ENCODE data around the gene KIFAP3. TPM values are rescaled to one million over a fixed set of nuclear protein-coding genes. Genes with fewer than 3 reads are reported as not detected.

Gene KIFAP3
- total and polyA plus RNA-seq, 4 experiments from 2014 or later = 16.1 to 22.2 (median 18.5) TPM

DNA sequence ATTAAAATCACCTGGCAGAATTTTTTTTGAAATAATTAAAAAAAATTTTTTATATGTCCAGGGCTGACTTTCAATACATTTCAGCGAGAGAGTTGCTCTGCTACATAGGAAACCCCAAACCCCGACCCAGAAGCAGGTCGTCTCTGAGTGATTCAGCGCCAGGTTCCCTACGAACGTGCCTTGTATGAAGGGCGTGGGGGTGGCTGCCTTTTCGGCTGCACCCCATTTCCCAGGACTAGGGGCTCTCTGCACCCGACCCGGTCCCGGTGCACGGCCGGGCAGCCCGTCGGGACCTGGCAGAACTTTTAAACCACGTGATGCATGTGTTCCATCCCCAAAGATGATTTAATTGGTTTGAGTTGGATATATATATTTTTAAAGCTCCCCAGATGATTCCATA lies 165.0 kb downstream of the KIFAP3 start:
- ChIA-PET POLR2A (ENCODE audit: partially characterized antibody) (interaction anchor here (1.6 to 5.1 kb wide), 2 partner anchors 17 to 165 kb away, joined by 5 to 59 read pairs; partner anchors contain the start of genes KIFAP3 and SCYL3), CTCF (ENCODE audit: partially characterized antibody) (interaction anchor here (1.1 to 1.5 kb wide), 2 partner anchors 16 to 19 kb away, joined by 4 read pairs; partner anchors contain the start of gene SCYL3)
- Mint-ChIP-seq H3K4me3 (no peak overlapping the region), H3K9me3 (peaks cover 0 to 5% (median 2%) of the 10 kb centered on the region in 8 donors), H3K27me3 (no peaks in the 10 kb centered on the region), H3K36me3 (no peaks in the 10 kb centered on the region), H3K27ac (peak overlapping the region in 6 of 7 donors; percentile 5 to 94 (median 84)), H3K4me1 (peaks cover 7 to 24% (median 16%) of the 10 kb centered on the region in 4 donors)
- Histone ChIP-seq H3K4me3 (ENCODE audit: low read length in 2 of 2) (no peak overlapping the region), H3K36me3 (ENCODE audit: insufficient read depth, low read length) (no peaks in the 10 kb centered on the region), H3K27ac (ENCODE audit: low read depth, low read length) (peak overlapping the region; percentile 31), H3K27me3 (ENCODE audit: insufficient read depth, low read length) (no peaks in the 10 kb centered on the region), H3K4me1 (ENCODE audit: insufficient read depth, low read length) (peaks cover 16% of the 10 kb centered on the region), H3K9me3 (ENCODE audit: control insufficient read depth in 1 of 2, low read length in 2 of 2) (no peaks in the 10 kb centered on the region)
- intact Hi-C loops (cut with micrococcal nuclease) = loop anchor here (2.0 kb wide), 1 partner anchor 19 kb away; no protein-coding TSS in a partner anchor
- DNase-seq = no peak

GRCh38 chr1:169906938-169907337 lies 167.6 kb downstream of the KIFAP3 start:
- H3K4me1 Mint-ChIP-seq = peaks cover 17 to 48% (median 31%) of the 10 kb centered on the region in 4 donors
- Histone ChIP-seq H3K36me3 (ENCODE audit: insufficient read depth, low read length) (no peaks in the 10 kb centered on the region), H3K27ac (ENCODE audit: low read depth, low read length) (no peak overlapping the region), H3K27me3 (ENCODE audit: insufficient read depth, low read length) (no peaks in the 10 kb centered on the region), H3K4me1 (ENCODE audit: insufficient read depth, low read length) (peaks cover 36% of the 10 kb centered on the region), H3K9me3 (ENCODE audit: control insufficient read depth in 1 of 2, low read length in 2 of 2) (no peaks in the 10 kb centered on the region), H3K4me3 (ENCODE audit: low read length in 2 of 2) (no peak overlapping the region)
- peaks cover 0 to 2% of the 10 kb centered on the region in 2 donors for H3K27me3 Mint-ChIP-seq
- H3K27ac Mint-ChIP-seq = no peak overlapping the region
- no peak overlapping the region for H3K4me3 Mint-ChIP-seq
- DNase-seq = no peak
- POLR2A ChIA-PET (ENCODE audit: partially characterized antibody) = interaction anchor here (5.1 kb wide), 1 partner anchor 14 kb away, joined by 59 read pairs; the partner anchor contains the start of gene SCYL3
- CTCF ChIA-PET (ENCODE audit: partially characterized antibody) = interaction anchor here (1.1 to 2.2 kb wide), 4 partner anchors 9 to 321 kb away, joined by 3 to 6 read pairs (median 4); partner anchors contain the start of genes F5 and SCYL3
- H3K9me3 Mint-ChIP-seq = peaks cover 0 to 4% (median 2%) of the 10 kb centered on the region in 8 donors
- H3K36me3 Mint-ChIP-seq = no peaks in the 10 kb centered on the region
- intact Hi-C loops (cut with micrococcal nuclease) = no loop called here

- Histone ChIP-seq H3K9me3 (ENCODE audit: control insufficient read depth in 1 of 2, low read length in 2 of 2) (no peaks in the 10 kb centered on the region), H3K27me3 (ENCODE audit: insufficient read depth, low read length) (no peaks in the 10 kb centered on the region), H3K4me1 (ENCODE audit: insufficient read depth, low read length) (peaks cover 39% of the 10 kb centered on the region), H3K4me3 (ENCODE audit: low read length in 2 of 2) (no peak overlapping the region), H3K27ac (ENCODE audit: low read depth, low read length) (no peak overlapping the region), H3K36me3 (ENCODE audit: insufficient read depth, low read length) (no peaks in the 10 kb centered on the region)
- POLR2A ChIA-PET (ENCODE audit: partially characterized antibody) = interaction anchor here (5.1 kb wide), 1 partner anchor 12 kb away, joined by 59 read pairs; the partner anchor contains the start of gene SCYL3
- DNase-seq = no peak
- H3K9me3 Mint-ChIP-seq = peaks cover 0 to 4% (median 0%) of the 10 kb centered on the region in 8 donors
- peaks cover 19 to 53% (median 32%) of the 10 kb centered on the region in 4 donors for H3K4me1 Mint-ChIP-seq
- intact Hi-C loops (cut with micrococcal nuclease) = no loop called here
- CTCF ChIA-PET (ENCODE audit: partially characterized antibody) = interaction anchor here (2.2 kb wide), 1 partner anchor 12 kb away, joined by 4 read pairs; no protein-coding TSS in a partner anchor
- peaks cover 1 to 6% of the 10 kb centered on the region in 2 donors for H3K27me3 Mint-ChIP-seq
- peak overlapping the region in 1 of 7 donors; percentile 56 for H3K27ac Mint-ChIP-seq
- no peak overlapping the region for H3K4me3 Mint-ChIP-seq
- H3K36me3 Mint-ChIP-seq = no peaks in the 10 kb centered on the region
Observed at GRCh38 chr1:169904834-169905233, 169.7 kb downstream of the KIFAP3 start.

DNA sequence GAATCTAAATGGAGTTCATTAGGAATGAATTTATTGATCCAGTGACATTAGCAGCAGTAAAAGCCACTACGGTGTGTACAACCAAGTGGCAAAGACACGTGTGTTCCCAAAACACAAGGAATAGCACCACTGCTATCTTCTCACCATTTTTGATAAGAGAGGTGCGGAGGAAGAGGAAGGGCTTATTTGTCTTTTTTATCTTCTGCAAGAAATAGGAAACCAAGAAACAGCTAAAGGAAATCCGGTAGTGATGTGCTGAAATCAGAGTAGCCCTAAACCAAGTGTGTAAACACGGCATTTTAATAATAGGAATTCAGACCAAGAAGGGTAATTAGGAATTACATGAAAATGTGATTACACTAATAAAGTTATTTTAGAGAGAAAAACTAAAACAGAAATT lies 171.7 kb downstream of the KIFAP3 start:
- no peaks in the 10 kb centered on the region for H3K36me3 Mint-ChIP-seq
- Histone ChIP-seq H3K4me3 (ENCODE audit: low read length in 2 of 2) (no peak overlapping the region), H3K36me3 (ENCODE audit: insufficient read depth, low read length) (no peaks in the 10 kb centered on the region), H3K4me1 (ENCODE audit: insufficient read depth, low read length) (peaks cover 24% of the 10 kb centered on the region), H3K27me3 (ENCODE audit: insufficient read depth, low read length) (no peaks in the 10 kb centered on the region), H3K27ac (ENCODE audit: low read depth, low read length) (no peak overlapping the region), H3K9me3 (ENCODE audit: control insufficient read depth in 1 of 2, low read length in 2 of 2) (no peaks in the 10 kb centered on the region)
- peak overlapping the region in 7 of 8 donors; percentile 26 to 75 (median 63) for H3K4me3 Mint-ChIP-seq
- peaks cover 13 to 37% (median 19%) of the 10 kb centered on the region in 4 donors for H3K4me1 Mint-ChIP-seq
- H3K9me3 Mint-ChIP-seq = peaks cover 0 to 4% (median 0%) of the 10 kb centered on the region in 8 donors
- peaks cover 3 to 8% of the 10 kb centered on the region in 2 donors for H3K27me3 Mint-ChIP-seq
- ChIA-PET POLR2A (ENCODE audit: partially characterized antibody) (interaction anchor here (0.6 to 2.8 kb wide), 6 partner anchors 9 to 171 kb away, joined by 3 to 29 read pairs (median 4); partner anchors contain the start of genes KIFAP3, METTL18 and SCYL3), CTCF (ENCODE audit: partially characterized antibody) (interaction anchor here (1.1 kb wide), 1 partner anchor 8 kb away, joined by 3 read pairs; no protein-coding TSS in a partner anchor)
- intact Hi-C loops (cut with micrococcal nuclease) = no loop called here
- H3K27ac Mint-ChIP-seq = peak overlapping the region; percentile 8 to 81 (median 59)
- DNase-seq = no peak

GRCh38 chr1:169901115-169901514 lies 173.4 kb downstream of the KIFAP3 start:
- H3K27me3 ChIP-seq (ENCODE audit: insufficient read depth, low read length) = no peaks in the 10 kb centered on the region
- intact Hi-C loops (cut with micrococcal nuclease) = no loop called here
- ChIA-PET POLR2A (ENCODE audit: partially characterized antibody) (no interaction called here), CTCF (ENCODE audit: partially characterized antibody) (no interaction called here)
- H3K9me3 Mint-ChIP-seq = peaks cover 0 to 4% (median 0%) of the 10 kb centered on the region in 8 donors
- no peak for DNase-seq
- no peaks in the 10 kb centered on the region for H3K9me3 ChIP-seq (ENCODE audit: control insufficient read depth in 1 of 2, low read length in 2 of 2)
- H3K27me3 Mint-ChIP-seq = peaks cover 3 to 8% of the 10 kb centered on the region in 2 donors
- H3K4me1 Mint-ChIP-seq = peaks cover 13 to 34% (median 19%) of the 10 kb centered on the region in 4 donors
- no peak overlapping the region for H3K27ac ChIP-seq (ENCODE audit: low read depth, low read length)
- peaks cover 24% of the 10 kb centered on the region for H3K4me1 ChIP-seq (ENCODE audit: insufficient read depth, low read length)
- no peak overlapping the region for H3K27ac Mint-ChIP-seq
- no peak overlapping the region for H3K4me3 Mint-ChIP-seq
- H3K36me3 ChIP-seq (ENCODE audit: insufficient read depth, low read length) = no peaks in the 10 kb centered on the region
- H3K4me3 ChIP-seq (ENCODE audit: low read length in 2 of 2) = no peak overlapping the region
- no peaks in the 10 kb centered on the region for H3K36me3 Mint-ChIP-seq

- H3K4me1 Mint-ChIP-seq = peaks cover 13 to 34% (median 19%) of the 10 kb centered on the region in 4 donors
- H3K4me3 ChIP-seq (ENCODE audit: low read length in 2 of 2) = no peak overlapping the region
- H3K9me3 Mint-ChIP-seq = peaks cover 0 to 2% (median 0%) of the 10 kb centered on the region in 8 donors
- peaks cover 24% of the 10 kb centered on the region for H3K4me1 ChIP-seq (ENCODE audit: insufficient read depth, low read length)
- no peaks in the 10 kb centered on the region for H3K36me3 Mint-ChIP-seq
- no peak overlapping the region for H3K27ac Mint-ChIP-seq
- intact Hi-C loops (cut with micrococcal nuclease) = no loop called here
- no peak overlapping the region for H3K27ac ChIP-seq (ENCODE audit: low read depth, low read length)
- no peak overlapping the region for H3K4me3 Mint-ChIP-seq
- ChIA-PET CTCF (ENCODE audit: partially characterized antibody) (no interaction called here), POLR2A (ENCODE audit: partially characterized antibody) (no interaction called here)
- no peaks in the 10 kb centered on the region for H3K36me3 ChIP-seq (ENCODE audit: insufficient read depth, low read length)
- peaks cover 3 to 8% of the 10 kb centered on the region in 2 donors for H3K27me3 Mint-ChIP-seq
- H3K27me3 ChIP-seq (ENCODE audit: insufficient read depth, low read length) = no peaks in the 10 kb centered on the region
- no peak for DNase-seq
- H3K9me3 ChIP-seq (ENCODE audit: control insufficient read depth in 1 of 2, low read length in 2 of 2) = no peaks in the 10 kb centered on the region
Observed at GRCh38 chr1:169900571-169900970, 173.9 kb downstream of the KIFAP3 start.

GRCh38 chr1:169899519-169900217 lies 174.8 kb downstream of the KIFAP3 start:
- POLR2A ChIA-PET (ENCODE audit: partially characterized antibody) = no interaction called here
- Histone ChIP-seq H3K9me3 (ENCODE audit: control insufficient read depth in 1 of 2, low read length in 2 of 2) (no peaks in the 10 kb centered on the region), H3K27me3 (ENCODE audit: insufficient read depth, low read length) (no peaks in the 10 kb centered on the region), H3K36me3 (ENCODE audit: insufficient read depth, low read length) (no peaks in the 10 kb centered on the region), H3K4me3 (ENCODE audit: low read length in 2 of 2) (no peak overlapping the region), H3K4me1 (ENCODE audit: insufficient read depth, low read length) (peaks cover 25% of the 10 kb centered on the region), H3K27ac (ENCODE audit: low read depth, low read length) (no peak overlapping the region)
- Mint-ChIP-seq H3K9me3 (peaks cover 0 to 2% (median 0%) of the 10 kb centered on the region in 8 donors), H3K36me3 (no peaks in the 10 kb centered on the region), H3K4me1 (peaks cover 13 to 31% (median 21%) of the 10 kb centered on the region in 4 donors), H3K27me3 (peaks cover 3 to 8% of the 10 kb centered on the region in 2 donors), H3K27ac (no peak overlapping the region), H3K4me3 (no peak overlapping the region)
- intact Hi-C loops (cut with micrococcal nuclease) = loop anchor here (10.0 kb wide), 2 partner anchors 1555 to 1885 kb away; partner anchors contain the start of gene METTL13
- CTCF ChIA-PET (ENCODE audit: partially characterized antibody) = no interaction called here
- no peak for DNase-seq
